Fibroblast of lung (primary cell): ENCODE results near the gene SMIM10L1.

ENCODE experiments used
- EZH2 ChIP-seq: IDR thresholded peaks from 2 replicates; pipeline ENCODE4 v1.5.1; 2012; ENCODE audit warnings: low read length, control low read depth, mild to moderate bottlenecking; ENCODE audit errors: missing control alignments
- TF ChIP-seq, protein P1 (sequence below), 2 donors: IDR thresholded peaks in 1 of 2; conservative IDR thresholded peaks in 1 of 2; 1 replicate in 1 of 2; 2 replicates in 1 of 2; pipeline ENCODE4 v1.5.1; 2011 to 2012; ENCODE audit warnings: low read length in 2 of 2, control low read depth in 1 of 2, inconsistent platforms in 1 of 2, low read depth in 1 of 2, mild to moderate bottlenecking in 1 of 2

DNA sequence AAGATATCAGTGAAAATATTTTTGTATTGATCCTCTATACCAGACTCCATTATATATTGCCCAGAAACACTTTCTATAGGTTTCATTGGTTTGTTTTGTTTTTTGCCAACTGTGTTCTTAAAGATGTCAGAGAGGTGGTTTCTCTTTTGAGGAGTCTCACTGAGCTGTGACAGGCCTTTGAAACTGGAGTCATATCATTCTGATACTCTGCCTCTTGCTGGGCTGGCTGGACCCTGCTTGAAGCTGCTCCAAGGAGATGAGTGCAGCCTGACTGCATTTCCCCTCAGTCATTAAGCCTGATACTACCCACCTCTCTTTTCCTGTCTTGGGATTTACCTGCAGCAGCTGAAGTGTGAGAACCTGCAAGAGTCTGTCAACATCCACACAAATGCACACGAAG lies 20.2 kb upstream of the SMIM10L1 start:
- TF ChIP-seq, protein P1, sequence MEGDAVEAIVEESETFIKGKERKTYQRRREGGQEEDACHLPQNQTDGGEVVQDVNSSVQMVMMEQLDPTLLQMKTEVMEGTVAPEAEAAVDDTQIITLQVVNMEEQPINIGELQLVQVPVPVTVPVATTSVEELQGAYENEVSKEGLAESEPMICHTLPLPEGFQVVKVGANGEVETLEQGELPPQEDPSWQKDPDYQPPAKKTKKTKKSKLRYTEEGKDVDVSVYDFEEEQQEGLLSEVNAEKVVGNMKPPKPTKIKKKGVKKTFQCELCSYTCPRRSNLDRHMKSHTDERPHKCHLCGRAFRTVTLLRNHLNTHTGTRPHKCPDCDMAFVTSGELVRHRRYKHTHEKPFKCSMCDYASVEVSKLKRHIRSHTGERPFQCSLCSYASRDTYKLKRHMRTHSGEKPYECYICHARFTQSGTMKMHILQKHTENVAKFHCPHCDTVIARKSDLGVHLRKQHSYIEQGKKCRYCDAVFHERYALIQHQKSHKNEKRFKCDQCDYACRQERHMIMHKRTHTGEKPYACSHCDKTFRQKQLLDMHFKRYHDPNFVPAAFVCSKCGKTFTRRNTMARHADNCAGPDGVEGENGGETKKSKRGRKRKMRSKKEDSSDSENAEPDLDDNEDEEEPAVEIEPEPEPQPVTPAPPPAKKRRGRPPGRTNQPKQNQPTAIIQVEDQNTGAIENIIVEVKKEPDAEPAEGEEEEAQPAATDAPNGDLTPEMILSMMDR (conservative IDR thresholded peaks at IDR 0.05 in 1 of 2, IDR thresholded peaks at IDR 0.05 in 1 of 2; ENCODE audit: low read depth in 1 of 2, low read length in 2 of 2), result no peak
- TF ChIP-seq EZH2, result no peak
